GM21723 (cell line): ENCODE results near the gene FHIP2A.
A peak's percentile ranks its signal among the peaks of the same experiment; 100 is the strongest.
"Not testable (repeated sequence)": the region's sequence is repeated elsewhere in the genome, so short reads cannot be mapped to it uniquely, and the experiment has no call there.

Experiments
- ATAC-seq: cut with Tn5 transposase; IDR thresholded peaks from one replicate; pipeline ENCODE4 v1.9.1; 2021; ENCODE audit warnings: mild to moderate bottlenecking, moderate library complexity; ENCODE audit not compliant: unreplicated experiment

FHIP2A gene

GRCh38 chr10:114816308-114816707 lies 5.3 kb upstream of the FHIP2A start:
- ATAC-seq = no peak

- no peak for ATAC-seq
Observed at GRCh38 chr10:114819322-114819721, 2.3 kb upstream of the FHIP2A start.

GRCh38 chr10:114821915-114822443 lies 399 bp downstream of the FHIP2A start:
- peak; percentile 47 for ATAC-seq

- ATAC-seq = peak; percentile 33
Observed at GRCh38 chr10:114822444-114823076, 980 bp downstream of the FHIP2A start.

GRCh38 chr10:114823077-114823463 lies 1.5 kb downstream of the FHIP2A start:
- ATAC-seq = no peak

- ATAC-seq = no peak
Observed at GRCh38 chr10:114824391-114824790, 2.8 kb downstream of the FHIP2A start.

- ATAC-seq = peak; percentile 51
Observed at GRCh38 chr10:114825513-114826253, 4.1 kb downstream of the FHIP2A start.

GRCh38 chr10:114829160-114829909 lies 7.8 kb downstream of the FHIP2A start:
- no peak for ATAC-seq

- ATAC-seq = no peak
Observed at GRCh38 chr10:114831186-114831867, 9.7 kb downstream of the FHIP2A start.

GRCh38 chr10:114837690-114838089 lies 16.1 kb downstream of the FHIP2A start:
- no peak for ATAC-seq

- no peak for ATAC-seq
Observed at GRCh38 chr10:114839901-114840300, 18.3 kb downstream of the FHIP2A start.

GRCh38 chr10:114845978-114846693 lies 24.6 kb downstream of the FHIP2A start:
- ATAC-seq = no peak

GRCh38 chr10:114847517-114847916 lies 25.9 kb downstream of the FHIP2A start:
- not testable (repeated sequence) for ATAC-seq

GRCh38 chr10:114849674-114850073 lies 28.1 kb downstream of the FHIP2A start:
- ATAC-seq = no peak

- no peak for ATAC-seq
Observed at GRCh38 chr10:114850126-114850525, 28.5 kb downstream of the FHIP2A start.

GRCh38 chr10:114851336-114851735 lies 29.8 kb downstream of the FHIP2A start:
- no peak for ATAC-seq

- ATAC-seq = no peak
Observed at GRCh38 chr10:114852197-114852596, 30.6 kb downstream of the FHIP2A start.

- ATAC-seq = no peak
Observed at GRCh38 chr10:114854906-114855305, 33.3 kb downstream of the FHIP2A start.

- ATAC-seq = no peak
Observed at GRCh38 chr10:114855776-114856543, 34.4 kb downstream of the FHIP2A start.
